ENCODE measurements around the gene SLC16A1. TPM values are rescaled to one million over a fixed set of nuclear protein-coding genes. Genes with fewer than 3 reads are reported as not detected.
"Not testable (repeated sequence)": the region's sequence is repeated elsewhere in the genome, so short reads cannot be mapped to it uniquely, and the experiment has no call there.

The SLC16A1 gene
- total RNA-seq, 6 experiments from 2014 or later, result 26.1 to 81.9 (median 55.2) TPM

DNA sequence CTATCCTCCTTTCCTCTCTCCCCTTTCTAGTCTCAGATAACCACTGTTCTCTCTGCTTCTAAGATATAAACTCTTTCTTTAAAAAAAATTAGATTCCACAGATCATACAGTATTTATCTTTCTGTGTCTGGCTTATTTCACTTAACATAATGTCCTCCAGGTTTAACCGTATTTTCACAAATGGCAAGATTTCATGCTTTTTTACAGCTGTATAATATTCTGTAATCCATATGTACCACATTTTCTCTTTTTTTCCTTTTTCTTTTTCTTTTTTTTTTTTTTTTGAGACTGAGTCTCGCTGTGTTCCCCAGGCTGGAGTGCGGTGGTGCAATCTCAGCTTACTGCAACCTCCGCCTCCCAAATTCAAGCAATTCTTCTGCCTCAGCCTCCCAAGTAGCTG lies 5.1 kb upstream of the SLC16A1 start:
- no peak for DNase-seq
- TF ChIP-seq, protein P1, sequence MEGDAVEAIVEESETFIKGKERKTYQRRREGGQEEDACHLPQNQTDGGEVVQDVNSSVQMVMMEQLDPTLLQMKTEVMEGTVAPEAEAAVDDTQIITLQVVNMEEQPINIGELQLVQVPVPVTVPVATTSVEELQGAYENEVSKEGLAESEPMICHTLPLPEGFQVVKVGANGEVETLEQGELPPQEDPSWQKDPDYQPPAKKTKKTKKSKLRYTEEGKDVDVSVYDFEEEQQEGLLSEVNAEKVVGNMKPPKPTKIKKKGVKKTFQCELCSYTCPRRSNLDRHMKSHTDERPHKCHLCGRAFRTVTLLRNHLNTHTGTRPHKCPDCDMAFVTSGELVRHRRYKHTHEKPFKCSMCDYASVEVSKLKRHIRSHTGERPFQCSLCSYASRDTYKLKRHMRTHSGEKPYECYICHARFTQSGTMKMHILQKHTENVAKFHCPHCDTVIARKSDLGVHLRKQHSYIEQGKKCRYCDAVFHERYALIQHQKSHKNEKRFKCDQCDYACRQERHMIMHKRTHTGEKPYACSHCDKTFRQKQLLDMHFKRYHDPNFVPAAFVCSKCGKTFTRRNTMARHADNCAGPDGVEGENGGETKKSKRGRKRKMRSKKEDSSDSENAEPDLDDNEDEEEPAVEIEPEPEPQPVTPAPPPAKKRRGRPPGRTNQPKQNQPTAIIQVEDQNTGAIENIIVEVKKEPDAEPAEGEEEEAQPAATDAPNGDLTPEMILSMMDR (IDR thresholded peaks at IDR 0.05), result no peak
- TF ChIP-seq POLR2A (IDR thresholded peaks at IDR 0.05), result no peak
- WGBS (ENCODE audit: insufficient coverage, low coverage, low lambda C conversion rate, missing lambda C conversion rate), result 95% methylated on average over 4 of the region's 4 CpGs
- Histone ChIP-seq H3K27me3 (no peaks in the 10 kb centered on the region), H3K36me3 (no peaks in the 10 kb centered on the region), H3K9me3 (no peaks in the 10 kb centered on the region), H3K27ac (no peak overlapping the region), H3K4me3 (no peak overlapping the region), H3K4me1 (peaks cover 0 to 7% (median 0%) of the 10 kb centered on the region in 4 donors)
- no peak for ATAC-seq
- intact Hi-C loops (cut with DNase I), result no loop called here

DNA sequence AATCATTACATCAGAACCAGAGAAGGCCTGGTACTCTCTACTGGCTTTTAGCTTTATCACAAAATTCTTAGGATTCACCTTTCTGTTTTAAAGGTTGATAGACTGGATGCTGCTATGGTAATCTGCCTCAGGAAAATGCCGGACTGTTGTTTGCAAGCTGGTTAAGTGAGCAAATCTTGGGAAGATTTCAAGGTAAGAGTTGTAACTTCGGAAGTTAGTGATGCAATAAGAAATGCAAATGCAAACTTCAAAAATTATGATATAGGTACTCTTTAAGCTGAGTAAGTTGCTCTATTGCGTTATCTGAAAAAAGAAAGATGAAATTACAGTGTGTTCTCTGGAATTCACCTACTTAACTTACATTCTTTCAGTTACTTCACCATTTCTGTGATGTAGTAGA lies 4.4 kb upstream of the SLC16A1 start:
- WGBS (ENCODE audit: insufficient coverage, low coverage, low lambda C conversion rate, missing lambda C conversion rate), result 80% methylated on average over 3 of the region's 3 CpGs
- ATAC-seq, result no peak

DNA sequence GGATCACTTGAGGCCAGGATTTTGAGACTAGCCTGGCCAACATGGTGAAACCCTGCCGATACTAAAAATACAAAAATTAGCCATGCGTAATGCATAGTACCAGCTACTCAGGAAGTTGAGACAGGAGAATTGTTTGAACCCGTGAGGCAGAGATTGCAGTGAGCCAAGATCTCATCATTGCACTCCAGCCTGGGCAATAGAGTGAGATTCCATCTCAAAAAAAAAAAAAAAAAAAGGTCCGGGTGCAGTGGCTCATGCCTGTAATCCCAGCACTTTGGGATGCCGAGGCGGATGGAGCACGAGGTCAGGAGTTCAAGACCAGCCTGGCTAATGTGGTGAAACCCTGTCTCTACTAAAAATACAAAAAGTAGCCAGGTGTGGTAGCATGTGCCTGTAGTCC lies 2.2 kb upstream of the SLC16A1 start:
- intact Hi-C loops (cut with DNase I), result loop anchor here in 1 of 2 donors (10.0 kb wide), 1 partner anchor 73 kb away; no protein-coding TSS in a partner anchor
- peaks cover 0 to 15% (median 0%) of the 10 kb centered on the region in 4 donors for H3K4me1 ChIP-seq
- ATAC-seq, H3K27ac ChIP-seq, H3K4me3 ChIP-seq, H3K27me3 ChIP-seq, DNase-seq, H3K36me3 ChIP-seq, H3K9me3 ChIP-seq: not testable (repeated sequence)
- WGBS (ENCODE audit: insufficient coverage, low coverage, low lambda C conversion rate, missing lambda C conversion rate), result 83% methylated on average over 5 of the region's 7 CpGs

More for the DNA sequence above, 4.4 kb upstream of the SLC16A1 start:
- H3K9me3 ChIP-seq, result no peaks in the 10 kb centered on the region
- intact Hi-C loops (cut with DNase I), result no loop called here
- no peaks in the 10 kb centered on the region for H3K27me3 ChIP-seq
- no peak overlapping the region for H3K4me3 ChIP-seq
- DNase-seq, result no peak
- no peak for TF ChIP-seq POLR2A (IDR thresholded peaks at IDR 0.05)
- TF ChIP-seq, protein P1 (IDR thresholded peaks at IDR 0.05), result no peak
- H3K27ac ChIP-seq, result no peak overlapping the region
- no peaks in the 10 kb centered on the region for H3K36me3 ChIP-seq
- peaks cover 0 to 7% (median 0%) of the 10 kb centered on the region in 4 donors for H3K4me1 ChIP-seq

DNA sequence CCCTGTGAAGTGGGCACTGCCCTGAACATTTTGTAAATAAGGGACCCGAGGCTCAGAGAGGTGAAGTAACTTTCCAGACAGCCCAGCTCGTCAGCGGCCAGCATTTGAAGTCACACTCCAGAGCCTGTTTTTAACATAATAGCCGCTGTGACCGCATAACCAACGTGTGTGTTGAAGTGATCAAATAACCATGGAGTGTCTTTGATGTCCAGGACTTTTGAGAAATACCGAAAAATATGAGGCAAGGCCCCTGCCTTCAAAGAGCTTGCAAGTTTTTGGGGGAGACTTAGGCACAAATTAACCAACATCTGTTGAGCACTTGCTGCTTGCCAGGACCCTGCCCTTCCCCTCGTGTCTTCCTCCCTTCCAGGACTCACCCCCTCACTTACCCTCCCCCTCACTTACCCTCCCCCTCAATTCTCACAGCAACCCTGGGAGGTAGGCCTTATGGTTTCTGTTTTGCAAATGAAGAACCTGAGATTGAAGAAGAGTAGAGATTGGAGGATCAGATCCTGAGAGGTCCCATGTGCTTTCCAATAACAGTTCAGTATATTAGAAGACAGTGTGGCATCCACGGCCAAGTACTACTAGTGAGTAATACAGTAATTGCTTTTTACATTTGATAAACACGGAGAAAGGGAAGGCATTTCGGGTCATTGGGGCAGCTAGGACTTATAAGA lies 1.3 kb upstream of the SLC16A1 start:
- DNase-seq, result no peak
- ATAC-seq, result peak in 1 of 4 donors; percentile 2
- Histone ChIP-seq H3K27ac (peak overlapping the region; percentile 82 to 91 (median 87)), H3K27me3 (no peaks in the 10 kb centered on the region), H3K4me1 (peaks cover 0 to 15% (median 0%) of the 10 kb centered on the region in 4 donors), H3K4me3 (peak overlapping the region; percentile 73 to 86 (median 86)), H3K36me3 (no peaks in the 10 kb centered on the region), H3K9me3 (no peaks in the 10 kb centered on the region)
- intact Hi-C loops (cut with DNase I), result loop anchor here in 1 of 2 donors (10.0 kb wide), 1 partner anchor 72 kb away; no protein-coding TSS in a partner anchor
- WGBS (ENCODE audit: insufficient coverage, low coverage, low lambda C conversion rate, missing lambda C conversion rate), result 14% methylated on average over 8 of the region's 11 CpGs
- TF ChIP-seq, protein P1 (IDR thresholded peaks at IDR 0.05), result no peak
- TF ChIP-seq POLR2A (IDR thresholded peaks at IDR 0.05), result no peak

DNA sequence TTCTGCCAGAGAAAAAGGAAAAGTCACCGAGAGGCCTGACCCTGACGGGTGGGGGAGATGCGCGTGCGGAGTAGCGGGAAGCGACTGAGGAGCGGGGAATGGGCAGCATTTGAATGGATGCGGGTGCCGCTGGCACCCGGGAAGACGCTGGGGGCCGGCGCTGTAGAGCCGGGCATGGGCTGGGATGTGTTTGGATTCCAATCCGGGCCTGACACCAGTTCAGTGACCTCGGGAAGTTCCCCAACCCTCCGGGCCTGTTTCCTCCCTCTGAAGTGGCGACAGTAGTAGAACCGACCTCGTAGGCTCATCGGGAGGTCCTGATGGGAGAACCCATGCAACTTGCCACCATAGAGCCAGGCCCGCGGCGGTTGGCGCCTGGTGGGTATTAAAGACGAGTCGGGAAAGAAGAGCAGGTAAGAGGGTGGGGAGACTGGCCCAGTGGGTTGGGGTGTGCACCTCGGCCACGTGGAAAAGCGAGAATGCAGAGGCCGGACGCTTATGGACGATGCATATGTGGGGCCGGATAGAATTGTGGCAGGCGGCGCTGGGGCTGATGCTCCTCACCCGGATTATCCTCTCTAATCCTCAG lies 642 bp upstream of the SLC16A1 start:
- intact Hi-C loops (cut with DNase I), result loop anchor here in 1 of 2 donors (10.0 kb wide), 1 partner anchor 72 kb away; no protein-coding TSS in a partner anchor
- peak; percentile 56 to 65 (median 60) for ATAC-seq
- Histone ChIP-seq H3K36me3 (no peaks in the 10 kb centered on the region), H3K27ac (peak overlapping the region; percentile 82 to 91 (median 87)), H3K4me1 (peaks cover 0 to 15% (median 0%) of the 10 kb centered on the region in 4 donors), H3K27me3 (no peaks in the 10 kb centered on the region), H3K4me3 (peak overlapping the region; percentile 73 to 86 (median 86)), H3K9me3 (no peaks in the 10 kb centered on the region)
- DNase-seq, result peak; percentile 71 to 75 (median 72)
- WGBS (ENCODE audit: insufficient coverage, low coverage, low lambda C conversion rate, missing lambda C conversion rate), result 5% methylated on average over 21 of the region's 38 CpGs
- TF ChIP-seq, protein P1 (IDR thresholded peaks at IDR 0.05), result no peak
- no peak for TF ChIP-seq POLR2A (IDR thresholded peaks at IDR 0.05)

All from right lobe of liver (tissue), 6 donors.